Keratinocyte (primary cell): ENCODE results near the gene KLRC1. TPM values are rescaled to one million over a fixed set of nuclear protein-coding genes. Genes with fewer than 3 reads are reported as not detected.

ENCODE experiments used
- DNase-seq: peaks from one replicate; pipeline ENCODE4 v3.0.0-alpha.2; 2011; ENCODE audit warnings: low read depth, missing footprints, low spot score
- FAIRE-seq: peaks from 2 replicates; lab custom pipeline; 2011; peaks lifted over from hg19 to GRCh38; lab: Jason Lieb, UNC
- H2AFZ ChIP-seq: 2 replicates; pipeline ENCODE4 v1.6.0; 2012; ENCODE audit warnings: low read length, control low read depth, inconsistent platforms; ENCODE audit not compliant: control insufficient read depth
- H3K27ac ChIP-seq: 2 replicates; pipeline ENCODE4 v1.5.1; 2011; ENCODE audit warnings: low read length; ENCODE audit not compliant: control insufficient read depth, insufficient read depth
- H3K27me3 ChIP-seq: 3 replicates; pipeline ENCODE4 v1.6.0; 2011; ENCODE audit warnings: low read length; ENCODE audit not compliant: control insufficient read depth, insufficient read depth; ENCODE audit errors: extremely low read depth
- H3K36me3 ChIP-seq, 2 experiments: 2 replicates in 1 of 2; 3 replicates in 1 of 2; pipeline ENCODE4 v1.5.1; 2011; ENCODE audit warnings: low read length in 2 of 2, mild to moderate bottlenecking in 1 of 2; ENCODE audit not compliant: control insufficient read depth in 2 of 2, insufficient read depth in 2 of 2; ENCODE audit errors: extremely low read depth in 1 of 2
- H3K4me1 ChIP-seq: 3 replicates; pipeline ENCODE4 v1.5.1; 2011; ENCODE audit warnings: low read length; ENCODE audit not compliant: control insufficient read depth, insufficient read depth; ENCODE audit errors: extremely low read depth
- H3K4me2 ChIP-seq: 3 replicates; pipeline ENCODE4 v1.6.0; 2011; ENCODE audit warnings: low read depth, low read length; ENCODE audit not compliant: control insufficient read depth, insufficient read depth; ENCODE audit errors: extremely low read depth
- H3K4me3 ChIP-seq, 3 experiments: fragments of 200-600 bp in 1 of 3; sonication (generic) in 1 of 3; 2 replicates in 2 of 3; 3 replicates in 1 of 3; pipeline ENCODE4 v1.5.1; 2011 to 2016; ENCODE audit warnings: low read length in 3 of 3, mild to moderate bottlenecking in 3 of 3, control low read depth in 2 of 3, inconsistent platforms in 1 of 3, low read depth in 1 of 3, mixed read lengths in 1 of 3, mixed run types in 1 of 3, moderate library complexity in 1 of 3; ENCODE audit not compliant: control insufficient read depth in 2 of 3, insufficient read depth in 2 of 3; ENCODE audit errors: extremely low read depth in 1 of 3
- H3K79me2 ChIP-seq: 2 replicates; pipeline ENCODE4 v1.6.0; 2012; ENCODE audit warnings: low read length; ENCODE audit not compliant: control insufficient read depth, insufficient read depth
- H3K9ac ChIP-seq: 3 replicates; pipeline ENCODE4 v1.6.0; 2011; ENCODE audit warnings: low read length; ENCODE audit not compliant: control insufficient read depth, insufficient read depth; ENCODE audit errors: extremely low read depth
- H3K9me1 ChIP-seq: 3 replicates; pipeline ENCODE4 v1.6.0; 2011; ENCODE audit warnings: low read length; ENCODE audit not compliant: control insufficient read depth, insufficient read depth; ENCODE audit errors: extremely low read depth
- H3K9me3 ChIP-seq: 2 replicates; pipeline ENCODE4 v1.5.1; 2012; ENCODE audit warnings: low read depth, low read length; ENCODE audit not compliant: control insufficient read depth
- H4K20me1 ChIP-seq: 3 replicates; pipeline ENCODE4 v1.6.0; 2011; ENCODE audit warnings: low read length; ENCODE audit not compliant: control insufficient read depth, insufficient read depth; ENCODE audit errors: extremely low read depth
- CTCF ChIP-seq, 3 experiments: IDR thresholded peaks in 1 of 3; conservative IDR thresholded peaks in 1 of 3; optimal IDR thresholded peaks in 1 of 3; 2 replicates in 2 of 3; 3 replicates in 1 of 3; pipeline versions ENCODE3 to v1.5.1; 2011; ENCODE audit warnings: low read length in 3 of 3, mild to moderate bottlenecking in 3 of 3, moderate library complexity in 2 of 3, control low read depth in 1 of 3, inconsistent platforms in 1 of 3; ENCODE audit not compliant: insufficient read depth in 2 of 3; ENCODE audit errors: extremely low read depth in 1 of 3
- EZH2 ChIP-seq: IDR thresholded peaks from one replicate; pipeline ENCODE4 v1.6.1; 2012; ENCODE audit warnings: inconsistent platforms, mild to moderate bottlenecking, low read length, moderate library complexity
- dilution Hi-C: fragments of 300-500 bp; cut with MboI; formaldehyde crosslinking; loops from one replicate; pipeline ENCODE4 v1.7.0; 2020; ENCODE audit warnings: low sequenced_read_pairs; ENCODE audit not compliant: extremely low pct_ligation_motif_present
- polyA plus RNA-seq, 5 experiments: library from polyadenylated mRNA; depleted of rRNA in 3 of 5; stranded (reverse) in 3 of 5; stranded (forward) in 1 of 5; unstranded in 1 of 5; fragments of >200 nt; gene quantifications; 1 replicate in 1 of 5; 2 replicates in 3 of 5; 3 replicates in 1 of 5; pipeline versions ENCODE4 v1.2.1 to v1.2.3, GENCODE V29; 2011 to 2012; ENCODE audit warnings: missing spikeins in 2 of 5, low read depth in 1 of 5, low replicate concordance in 1 of 5

KLRC1 gene
- polyA plus RNA-seq, 1 donor (not counting 4 experiments of a cell fraction or from before 2014, with no cell fraction given), result 0.07 TPM

- no peak for TF ChIP-seq CTCF (optimal IDR thresholded peaks at IDR 0.05 in 1 of 3, IDR thresholded peaks at IDR 0.05 in 1 of 3, conservative IDR thresholded peaks at IDR 0.05 in 1 of 3; ENCODE audit: extremely low read depth in 1 of 3, insufficient read depth in 2 of 3, low read length in 3 of 3)
- no peak for TF ChIP-seq EZH2
- Histone ChIP-seq H3K4me3 (no peak overlapping the region), H3K4me2 (no peak overlapping the region), H2AFZ (no peak overlapping the region), H3K9me3 (no peaks in the 10 kb centered on the region), H3K9ac (no peak overlapping the region), H4K20me1 (no peaks in the 10 kb centered on the region), H3K9me1 (no peaks in the 10 kb centered on the region), H3K36me3 (no peaks in the 10 kb centered on the region), H3K27me3 (no peaks in the 10 kb centered on the region), H3K4me1 (no peaks in the 10 kb centered on the region), H3K79me2 (no peaks in the 10 kb centered on the region), H3K27ac (no peak overlapping the region)
- DNase-seq (no peak), FAIRE-seq (no peak)
- dilution Hi-C loops, result no loop called here
These were observed 4.6 kb upstream of the KLRC1 start for GRCh38 chr12:10457760-10458159.

GRCh38 chr12:10456856-10457255 is 3.7 kb upstream of the KLRC1 start:
- Histone ChIP-seq H3K9me1 (no peaks in the 10 kb centered on the region), H3K4me1 (no peaks in the 10 kb centered on the region), H3K27me3 (no peaks in the 10 kb centered on the region), H4K20me1 (no peaks in the 10 kb centered on the region), H3K9me3 (no peaks in the 10 kb centered on the region), H3K4me2 (no peak overlapping the region), H3K9ac (no peak overlapping the region), H3K27ac (no peak overlapping the region), H3K4me3 (no peak overlapping the region), H3K79me2 (no peaks in the 10 kb centered on the region), H2AFZ (no peak overlapping the region), H3K36me3 (no peaks in the 10 kb centered on the region)
- TF ChIP-seq CTCF (optimal IDR thresholded peaks at IDR 0.05 in 1 of 3, IDR thresholded peaks at IDR 0.05 in 1 of 3, conservative IDR thresholded peaks at IDR 0.05 in 1 of 3; ENCODE audit: extremely low read depth in 1 of 3, insufficient read depth in 2 of 3, low read length in 3 of 3), result no peak
- no peak for TF ChIP-seq EZH2
- dilution Hi-C loops, result no loop called here
- DNase-seq, result no peak
- no peak for FAIRE-seq
